ENCODE results near the gene HOOK2.

- TF ChIP-seq CTCF (IDR thresholded peaks at IDR 0.05) (no peak), POLR2A (IDR thresholded peaks at IDR 0.05) (peak; percentile 65 to 83)
Observed at GRCh38 chr19:12722566-12723380, 52.6 kb downstream of the HOOK2 start.
